GM19035 (cell line): Measurements from ENCODE around the gene TRABD2A.
A peak's percentile ranks its signal among the peaks of the same experiment; 100 is the strongest.
"Not testable (repeated sequence)": the region's sequence is repeated elsewhere in the genome, so short reads cannot be mapped to it uniquely, and the experiment has no call there.

Experiments
- ATAC-seq: cut with Tn5 transposase; IDR thresholded peaks from one replicate; pipeline ENCODE4 v1.9.1; 2021; ENCODE audit not compliant: unreplicated experiment

Gene TRABD2A

GRCh38 chr2:84785950-84786349 lies 94.9 kb downstream of the TRABD2A start:
- ATAC-seq = no peak

- no peak for ATAC-seq
Observed at GRCh38 chr2:84782717-84783442, 98.0 kb downstream of the TRABD2A start.

- ATAC-seq = peak; percentile 83
Observed at GRCh38 chr2:84781942-84782716, 98.8 kb downstream of the TRABD2A start.

DNA sequence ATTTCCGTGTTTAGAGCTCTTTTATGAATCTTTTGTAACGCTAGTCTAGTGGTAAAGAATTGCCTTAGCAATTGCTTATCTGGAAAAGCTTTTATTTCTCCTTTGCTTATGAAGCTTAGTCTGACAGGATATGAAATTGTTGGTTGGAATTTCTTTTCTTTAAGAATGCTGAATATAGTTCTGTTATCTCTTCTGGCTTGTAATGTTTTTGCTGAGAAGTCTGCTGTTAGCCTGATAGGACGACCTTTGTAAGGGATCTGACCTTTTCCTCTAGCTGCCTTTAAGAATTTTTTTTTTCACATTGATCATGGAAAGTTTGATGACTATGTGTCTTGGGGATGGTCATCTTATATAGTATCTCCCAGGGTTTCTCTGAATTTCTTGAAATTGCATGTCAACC lies 101.1 kb downstream of the TRABD2A start:
- no peak for ATAC-seq

GRCh38 chr2:84778911-84779690 lies 101.8 kb downstream of the TRABD2A start:
- ATAC-seq = no peak

DNA sequence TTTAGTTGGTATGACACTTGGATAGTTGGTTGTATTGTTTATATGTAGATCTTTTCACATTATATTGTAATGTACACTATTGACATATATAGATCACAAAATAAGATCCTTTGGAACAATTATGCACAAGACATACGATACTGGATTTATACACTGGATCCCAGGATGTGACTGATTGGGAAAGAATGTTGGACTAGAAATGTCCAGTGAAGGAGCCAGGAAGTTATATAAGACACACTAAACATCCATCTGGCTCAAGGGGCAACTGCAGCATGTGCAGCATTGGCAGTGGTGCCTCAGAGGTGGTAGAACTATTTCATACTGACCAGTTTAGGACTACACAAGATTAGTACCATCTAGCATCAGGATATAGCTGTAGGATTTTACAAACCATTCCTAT lies 104.9 kb downstream of the TRABD2A start:
- no peak for ATAC-seq

- ATAC-seq = not testable (repeated sequence)
Observed at GRCh38 chr2:84773562-84773961, 107.3 kb downstream of the TRABD2A start.
